ENCODE data around the gene ADGRL2. TPM values are rescaled to one million over a fixed set of nuclear protein-coding genes. Genes with fewer than 3 reads are reported as not detected.

The ADGRL2 gene
- total and polyA plus RNA-seq, 9 of the 15 experiments (the other 6 are each of a cell fraction or from before 2014, with no cell fraction given), result 0.03 to 0.15 (median 0.13) TPM; not detected in 6

- TF ChIP-seq MGA (IDR thresholded peaks at IDR 0.05) (no peak), HOXB6 (CRISPR knock-in tag; IDR thresholded peaks at IDR 0.05; ENCODE audit: borderline replicate concordance) (no peak)
Measured at GRCh38 chr1:81899214-81899821, 98.6 kb downstream of the ADGRL2 start (continued).
